GM12878 (cell line): ENCODE data around the gene SPON2. TPM values are rescaled to one million over a fixed set of nuclear protein-coding genes. Genes with fewer than 3 reads are reported as not detected.

Experiments used
- CBFB ChIP-seq: IDR thresholded peaks from 2 replicates; pipeline ENCODE4 v1.6.1; 2016; ENCODE audit warnings: antibody characterized with exemption, low read depth
- CBX3 ChIP-seq: fragments of 200-600 bp; sonication (generic); IDR thresholded peaks from 2 replicates; pipeline ENCODE4 v1.6.1; 2016; ENCODE audit warnings: low read depth, borderline replicate concordance
- DPF2 ChIP-seq: fragments of 450-650 bp; IDR thresholded peaks from 2 replicates; pipeline ENCODE4 v1.6.1; 2017; ENCODE audit warnings: mild to moderate bottlenecking
- EP300 ChIP-seq, 2 experiments: fragments of 150-350 bp in 1 of 2; IDR thresholded peaks; 2 replicates each; pipeline ENCODE4 v1.6.1; 2011 to 2012; ENCODE audit warnings: low read depth in 2 of 2, low read length in 2 of 2, borderline replicate concordance in 1 of 2, improper control_type of control experiment in 1 of 2, inconsistent platforms in 1 of 2; ENCODE audit not compliant: control insufficient read depth in 1 of 2
- SREBF1 ChIP-seq: IDR thresholded peaks from 2 replicates; pipeline ENCODE4 v1.6.1; 2012; ENCODE audit warnings: mild to moderate bottlenecking, low read length
- SRF ChIP-seq, 2 experiments: IDR thresholded peaks; 2 replicates each; pipeline ENCODE4 v1.6.1; 2011; ENCODE audit warnings: low read depth in 2 of 2, low read length in 2 of 2, mild to moderate bottlenecking in 1 of 2, moderate library complexity in 1 of 2
- STAT1 ChIP-seq: fragments of 450-650 bp; conservative IDR thresholded peaks from 2 replicates; pipeline ENCODE4 v1.6.1; 2014; ENCODE audit warnings: antibody characterized with exemption, mild to moderate bottlenecking
- ZNF207 ChIP-seq: fragments of 450-650 bp; IDR thresholded peaks from 2 replicates; pipeline ENCODE4 v1.6.1; 2014; ENCODE audit warnings: antibody characterized with exemption, mild to moderate bottlenecking, borderline replicate concordance
- ZNF622 ChIP-seq: fragments of 450-650 bp; IDR thresholded peaks from 2 replicates; pipeline ENCODE4 v1.6.1; 2017; ENCODE audit warnings: mild to moderate bottlenecking, inconsistent platforms
- polyA plus RNA-seq, 11 experiments: library from polyadenylated mRNA; depleted of rRNA in 4 of 11; unstranded in 6 of 11; stranded (reverse) in 5 of 11; fragments of >200 nt; fragmentation: Nextera tagmentation in 4 of 11; fragmentation: Illumina TruSeq in 1 of 11; extraction: Ambion mirVana in 4 of 11; extraction: Trizol in 1 of 11; gene quantifications; 1 replicate in 1 of 11; 2 replicates in 10 of 11; pipeline versions ENCODE4 v1.2.1 to v1.2.3, GENCODE V29; 2011 to 2016; ENCODE audit warnings: inconsistent platforms in 2 of 11, missing spikeins in 2 of 11, low read depth in 1 of 11
- total RNA-seq, 4 experiments: library from RNA; depleted of rRNA in 3 of 4; stranded (reverse); fragments of >200 nt in 3 of 4; fragmentation: Illumina TruSeq in 1 of 4; extraction: Trizol in 1 of 4; gene quantifications; 2 replicates each; pipeline versions ENCODE4 v1.2.1 to v1.2.3, GENCODE V29; 2013 to 2021
- TF ChIP-seq, protein P1 (sequence below): IDR thresholded peaks from 2 replicates; pipeline ENCODE4 v1.6.1; 2011; ENCODE audit warnings: borderline replicate concordance, low read depth, mild to moderate bottlenecking, moderate library complexity, low read length; ENCODE audit not compliant: insufficient read depth, poor library complexity, severe bottlenecking
- TF ChIP-seq, protein P2 (sequence below): fragments of 450-650 bp; IDR thresholded peaks from 2 replicates; pipeline ENCODE4 v1.6.1; 2014; ENCODE audit warnings: mild to moderate bottlenecking
- TF ChIP-seq, protein P3 (sequence below): fragments of 450-650 bp; formaldehyde crosslinking; IDR thresholded peaks from 2 replicates; pipeline ENCODE4 v1.4.0; 2022; ENCODE audit warnings: mild to moderate bottlenecking, moderate library complexity
- TF ChIP-seq, protein P4 (sequence below): fragments of 150-350 bp; IDR thresholded peaks from 2 replicates; pipeline ENCODE4 v1.6.1; 2016; ENCODE audit warnings: low read depth, low read length
- TF ChIP-seq, protein P5 (sequence below): IDR thresholded peaks from 2 replicates; pipeline ENCODE4 v1.6.1; 2011; ENCODE audit warnings: borderline replicate concordance, low read depth, mild to moderate bottlenecking, moderate library complexity, mixed read lengths, low read length; ENCODE audit not compliant: insufficient read depth; ENCODE audit errors: extremely low read length

The SPON2 gene
- total and polyA plus RNA-seq, 10 of the 15 experiments (the other 5 are each of a cell fraction or from before 2014, with no cell fraction given) = 1.1 to 11.2 (median 7.3) TPM

DNA sequence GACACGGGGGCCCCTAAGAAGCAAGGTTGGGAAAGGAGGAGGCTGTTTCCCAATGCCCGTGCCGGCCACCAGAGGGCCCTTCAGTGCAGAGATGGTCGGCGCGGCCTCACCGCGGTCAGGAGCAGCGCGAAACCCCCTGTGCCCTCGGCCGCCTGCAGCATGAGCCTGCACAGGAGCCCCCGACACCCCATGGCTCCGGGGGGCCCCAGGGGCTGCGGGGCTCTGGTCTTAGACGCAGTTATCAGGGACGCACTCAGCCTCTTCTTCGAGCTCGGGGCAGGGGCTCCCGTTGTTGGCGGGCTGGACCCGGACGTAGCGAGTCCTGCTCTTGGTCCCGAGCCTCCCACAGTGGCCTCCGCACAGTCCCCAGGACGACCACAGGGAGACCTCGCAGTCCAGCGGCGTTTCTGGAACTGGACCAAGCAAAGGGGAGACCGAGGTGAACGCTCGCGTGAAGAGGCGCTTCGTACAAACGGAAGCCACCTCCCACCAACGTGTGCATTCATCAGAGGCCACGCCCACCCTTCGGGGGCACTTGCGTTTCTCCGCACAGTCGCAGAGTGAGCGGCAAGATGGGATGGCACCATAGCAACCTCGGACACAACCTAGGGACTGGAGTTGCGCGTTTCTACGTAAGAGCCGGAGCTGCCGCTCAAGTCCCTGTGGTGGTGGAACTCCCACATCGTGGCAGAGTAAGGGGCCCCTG lies 5.0 kb downstream of the SPON2 start (continued):
- TF ChIP-seq, protein P1, sequence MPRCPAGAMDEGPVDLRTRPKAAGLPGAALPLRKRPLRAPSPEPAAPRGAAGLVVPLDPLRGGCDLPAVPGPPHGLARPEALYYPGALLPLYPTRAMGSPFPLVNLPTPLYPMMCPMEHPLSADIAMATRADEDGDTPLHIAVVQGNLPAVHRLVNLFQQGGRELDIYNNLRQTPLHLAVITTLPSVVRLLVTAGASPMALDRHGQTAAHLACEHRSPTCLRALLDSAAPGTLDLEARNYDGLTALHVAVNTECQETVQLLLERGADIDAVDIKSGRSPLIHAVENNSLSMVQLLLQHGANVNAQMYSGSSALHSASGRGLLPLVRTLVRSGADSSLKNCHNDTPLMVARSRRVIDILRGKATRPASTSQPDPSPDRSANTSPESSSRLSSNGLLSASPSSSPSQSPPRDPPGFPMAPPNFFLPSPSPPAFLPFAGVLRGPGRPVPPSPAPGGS = no peak
- TF ChIP-seq SRF (IDR thresholded peaks at IDR 0.05; ENCODE audit: low read depth in 2 of 2, low read length in 2 of 2) (no peak), ZNF207 (0 out of 2 replicates have a peak, but pooled peaks have one; percentile 77), EP300 (IDR thresholded peaks at IDR 0.05; ENCODE audit: borderline replicate concordance in 1 of 2, control insufficient read depth in 1 of 2, low read depth in 2 of 2, low read length in 2 of 2) (no peak), CBFB (no peak), CBX3 (no peak), ZNF622 (no peak), SREBF1 (no peak), STAT1 (0 out of 2 replicates have a peak, but pooled peaks have one; percentile 48), DPF2 (peak; percentile 74)
- TF ChIP-seq, protein P2, sequence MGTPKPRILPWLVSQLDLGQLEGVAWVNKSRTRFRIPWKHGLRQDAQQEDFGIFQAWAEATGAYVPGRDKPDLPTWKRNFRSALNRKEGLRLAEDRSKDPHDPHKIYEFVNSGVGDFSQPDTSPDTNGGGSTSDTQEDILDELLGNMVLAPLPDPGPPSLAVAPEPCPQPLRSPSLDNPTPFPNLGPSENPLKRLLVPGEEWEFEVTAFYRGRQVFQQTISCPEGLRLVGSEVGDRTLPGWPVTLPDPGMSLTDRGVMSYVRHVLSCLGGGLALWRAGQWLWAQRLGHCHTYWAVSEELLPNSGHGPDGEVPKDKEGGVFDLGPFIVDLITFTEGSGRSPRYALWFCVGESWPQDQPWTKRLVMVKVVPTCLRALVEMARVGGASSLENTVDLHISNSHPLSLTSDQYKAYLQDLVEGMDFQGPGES = no peak
- TF ChIP-seq, protein P3, sequence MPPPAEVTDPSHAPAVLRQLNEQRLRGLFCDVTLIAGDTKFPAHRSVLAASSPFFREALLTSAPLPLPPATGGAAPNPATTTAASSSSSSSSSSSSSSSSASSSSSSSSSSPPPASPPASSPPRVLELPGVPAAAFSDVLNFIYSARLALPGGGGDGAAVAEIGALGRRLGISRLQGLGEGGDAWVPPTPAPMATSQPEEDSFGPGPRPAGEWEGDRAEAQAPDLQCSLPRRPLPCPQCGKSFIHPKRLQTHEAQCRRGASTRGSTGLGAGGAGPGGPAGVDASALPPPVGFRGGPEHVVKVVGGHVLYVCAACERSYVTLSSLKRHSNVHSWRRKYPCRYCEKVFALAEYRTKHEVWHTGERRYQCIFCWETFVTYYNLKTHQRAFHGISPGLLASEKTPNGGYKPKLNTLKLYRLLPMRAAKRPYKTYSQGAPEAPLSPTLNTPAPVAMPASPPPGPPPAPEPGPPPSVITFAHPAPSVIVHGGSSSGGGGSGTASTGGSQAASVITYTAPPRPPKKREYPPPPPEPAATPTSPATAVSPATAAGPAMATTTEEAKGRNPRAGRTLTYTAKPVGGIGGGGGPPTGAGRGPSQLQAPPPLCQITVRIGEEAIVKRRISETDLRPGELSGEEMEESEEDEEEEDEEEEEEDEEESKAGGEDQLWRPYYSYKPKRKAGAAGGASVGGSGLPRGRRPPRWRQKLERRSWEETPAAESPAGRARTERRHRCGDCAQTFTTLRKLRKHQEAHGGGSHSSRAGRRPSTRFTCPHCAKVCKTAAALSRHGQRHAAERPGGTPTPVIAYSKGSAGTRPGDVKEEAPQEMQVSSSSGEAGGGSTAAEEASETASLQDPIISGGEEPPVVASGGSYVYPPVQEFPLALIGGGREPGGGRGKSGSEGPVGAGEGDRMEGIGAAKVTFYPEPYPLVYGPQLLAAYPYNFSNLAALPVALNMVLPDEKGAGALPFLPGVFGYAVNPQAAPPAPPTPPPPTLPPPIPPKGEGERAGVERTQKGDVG = peak; percentile 41; the same call in 1 of the 2 replicates
- TF ChIP-seq, protein P4, sequence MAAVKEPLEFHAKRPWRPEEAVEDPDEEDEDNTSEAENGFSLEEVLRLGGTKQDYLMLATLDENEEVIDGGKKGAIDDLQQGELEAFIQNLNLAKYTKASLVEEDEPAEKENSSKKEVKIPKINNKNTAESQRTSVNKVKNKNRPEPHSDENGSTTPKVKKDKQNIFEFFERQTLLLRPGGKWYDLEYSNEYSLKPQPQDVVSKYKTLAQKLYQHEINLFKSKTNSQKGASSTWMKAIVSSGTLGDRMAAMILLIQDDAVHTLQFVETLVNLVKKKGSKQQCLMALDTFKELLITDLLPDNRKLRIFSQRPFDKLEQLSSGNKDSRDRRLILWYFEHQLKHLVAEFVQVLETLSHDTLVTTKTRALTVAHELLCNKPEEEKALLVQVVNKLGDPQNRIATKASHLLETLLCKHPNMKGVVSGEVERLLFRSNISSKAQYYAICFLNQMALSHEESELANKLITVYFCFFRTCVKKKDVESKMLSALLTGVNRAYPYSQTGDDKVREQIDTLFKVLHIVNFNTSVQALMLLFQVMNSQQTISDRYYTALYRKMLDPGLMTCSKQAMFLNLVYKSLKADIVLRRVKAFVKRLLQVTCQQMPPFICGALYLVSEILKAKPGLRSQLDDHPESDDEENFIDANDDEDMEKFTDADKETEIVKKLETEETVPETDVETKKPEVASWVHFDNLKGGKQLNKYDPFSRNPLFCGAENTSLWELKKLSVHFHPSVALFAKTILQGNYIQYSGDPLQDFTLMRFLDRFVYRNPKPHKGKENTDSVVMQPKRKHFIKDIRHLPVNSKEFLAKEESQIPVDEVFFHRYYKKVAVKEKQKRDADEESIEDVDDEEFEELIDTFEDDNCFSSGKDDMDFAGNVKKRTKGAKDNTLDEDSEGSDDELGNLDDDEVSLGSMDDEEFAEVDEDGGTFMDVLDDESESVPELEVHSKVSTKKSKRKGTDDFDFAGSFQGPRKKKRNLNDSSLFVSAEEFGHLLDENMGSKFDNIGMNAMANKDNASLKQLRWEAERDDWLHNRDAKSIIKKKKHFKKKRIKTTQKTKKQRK = no peak
- TF ChIP-seq, protein P5, sequence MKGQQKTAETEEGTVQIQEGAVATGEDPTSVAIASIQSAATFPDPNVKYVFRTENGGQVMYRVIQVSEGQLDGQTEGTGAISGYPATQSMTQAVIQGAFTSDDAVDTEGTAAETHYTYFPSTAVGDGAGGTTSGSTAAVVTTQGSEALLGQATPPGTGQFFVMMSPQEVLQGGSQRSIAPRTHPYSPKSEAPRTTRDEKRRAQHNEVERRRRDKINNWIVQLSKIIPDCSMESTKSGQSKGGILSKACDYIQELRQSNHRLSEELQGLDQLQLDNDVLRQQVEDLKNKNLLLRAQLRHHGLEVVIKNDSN = no peak
